OCI-LY3 (cell line): Measurements from ENCODE around the gene M1AP.

Experiments used
- H2AFZ ChIP-seq: fragments of 200-600, 300-600 bp; shearing (Covaris generic); 2 replicates; pipeline ENCODE4 v1.6.0; 2014; ENCODE audit warnings: antibody characterized with exemption, low read depth, low read length
- H3K27ac ChIP-seq: fragments of 200-600, 300-600 bp; sonication (generic); 2 replicates; pipeline ENCODE4 v1.5.1; 2014; ENCODE audit warnings: mild to moderate bottlenecking, low read length, moderate library complexity, mixed read lengths
- H3K27me3 ChIP-seq: fragments of 200-600, 300-600 bp; sonication (generic); 2 replicates; pipeline ENCODE4 v1.6.1; 2014; ENCODE audit warnings: low read depth, low read length, mixed read lengths
- H3K36me3 ChIP-seq: fragments of 200-600, 300-600 bp; sonication (generic); replicated peaks from 2 replicates; pipeline ENCODE3; 2014; ENCODE audit warnings: low read depth, low read length, mixed read lengths
- H3K4me1 ChIP-seq: fragments of 300-600, 200-600 bp; sonication (generic); 2 replicates; pipeline ENCODE4 v1.6.1; 2014; ENCODE audit warnings: low read length, mixed read lengths
- H3K4me2 ChIP-seq: fragments of 200-600, 300-600 bp; sonication (generic); 2 replicates; pipeline ENCODE4 v1.6.1; 2014; ENCODE audit warnings: low read length, mixed read lengths
- H3K4me3 ChIP-seq: fragments of 300-600, 200-600 bp; sonication (generic); 2 replicates; pipeline ENCODE4 v1.5.1; 2014; ENCODE audit warnings: antibody characterized with exemption, mild to moderate bottlenecking, low read length, moderate library complexity
- H3K79me2 ChIP-seq: fragments of 300-600, 200-600 bp; shearing (Covaris generic); 2 replicates; pipeline ENCODE4 v1.6.1; 2014; ENCODE audit warnings: mild to moderate bottlenecking, low read length, mixed read lengths
- H3K9ac ChIP-seq: fragments of 300-600, 200-600 bp; shearing (Covaris generic); 2 replicates; pipeline ENCODE4 v1.6.0; 2014; ENCODE audit warnings: mild to moderate bottlenecking, low read length, moderate library complexity
- H3K9me3 ChIP-seq: fragments of 200-600, 300-600 bp; shearing (Covaris generic); 2 replicates; pipeline ENCODE4 v1.6.1; 2014; ENCODE audit warnings: low read length, mixed read lengths; ENCODE audit not compliant: insufficient read depth
- H4K20me1 ChIP-seq: fragments of 200-600, 300-600 bp; sonication (generic); 2 replicates; pipeline ENCODE4 v1.6.1; 2016; ENCODE audit warnings: low read length, mixed read lengths; ENCODE audit not compliant: insufficient read depth
- CTCF ChIP-seq: fragments of 200-600, 300-600 bp; sonication (generic); IDR thresholded peaks from 2 replicates; pipeline ENCODE4 v1.5.1; 2014; ENCODE audit warnings: antibody characterized with exemption, low read length, low read depth
- EZH2phosphoT487 ChIP-seq: fragments of 200-600 bp; shearing (Covaris generic); IDR thresholded peaks from 2 replicates; pipeline ENCODE4 v1.6.1; 2018; ENCODE audit warnings: antibody characterized with exemption, mixed run types, low read depth

M1AP gene

GRCh38 chr2:74513605-74514367 is 134.3 kb downstream of the M1AP start:
- peak overlapping the region; percentile 81 for H3K4me2 ChIP-seq
- H3K4me3 ChIP-seq: peak overlapping the region; percentile 84
- peak overlapping the region; percentile 14; the same call in 1 of the 2 replicates for H3K27ac ChIP-seq
- TF ChIP-seq EZH2phosphoT487: no peak
- TF ChIP-seq CTCF: no peak
- no peaks in the 10 kb centered on the region for H3K9me3 ChIP-seq
- no peaks in the 10 kb centered on the region for H4K20me1 ChIP-seq
- peak overlapping the region; percentile 61 for H3K9ac ChIP-seq
- H3K4me1 ChIP-seq: peaks cover 10% of the 10 kb centered on the region
- H2AFZ ChIP-seq: peak overlapping the region; percentile 68; the same call in 1 of the 2 replicates
- no peaks in the 10 kb centered on the region for H3K36me3 ChIP-seq
- no peaks in the 10 kb centered on the region for H3K27me3 ChIP-seq
- H3K79me2 ChIP-seq: no peaks in the 10 kb centered on the region

GRCh38 chr2:74512744-74513604 is 135.2 kb downstream of the M1AP start:
- no peaks in the 10 kb centered on the region for H3K9me3 ChIP-seq
- H3K4me1 ChIP-seq: peaks cover 16% of the 10 kb centered on the region
- peak overlapping the region; percentile 84 for H3K4me3 ChIP-seq
- no peak overlapping the region; the same call in 1 of the 2 replicates for H3K27ac ChIP-seq
- no peak for TF ChIP-seq CTCF
- TF ChIP-seq EZH2phosphoT487: no peak
- H3K27me3 ChIP-seq: no peaks in the 10 kb centered on the region
- H4K20me1 ChIP-seq: no peaks in the 10 kb centered on the region
- H2AFZ ChIP-seq: no peak overlapping the region
- H3K79me2 ChIP-seq: no peaks in the 10 kb centered on the region
- peak overlapping the region; percentile 61 for H3K9ac ChIP-seq
- H3K4me2 ChIP-seq: peak overlapping the region; percentile 81
- no peaks in the 10 kb centered on the region for H3K36me3 ChIP-seq

DNA sequence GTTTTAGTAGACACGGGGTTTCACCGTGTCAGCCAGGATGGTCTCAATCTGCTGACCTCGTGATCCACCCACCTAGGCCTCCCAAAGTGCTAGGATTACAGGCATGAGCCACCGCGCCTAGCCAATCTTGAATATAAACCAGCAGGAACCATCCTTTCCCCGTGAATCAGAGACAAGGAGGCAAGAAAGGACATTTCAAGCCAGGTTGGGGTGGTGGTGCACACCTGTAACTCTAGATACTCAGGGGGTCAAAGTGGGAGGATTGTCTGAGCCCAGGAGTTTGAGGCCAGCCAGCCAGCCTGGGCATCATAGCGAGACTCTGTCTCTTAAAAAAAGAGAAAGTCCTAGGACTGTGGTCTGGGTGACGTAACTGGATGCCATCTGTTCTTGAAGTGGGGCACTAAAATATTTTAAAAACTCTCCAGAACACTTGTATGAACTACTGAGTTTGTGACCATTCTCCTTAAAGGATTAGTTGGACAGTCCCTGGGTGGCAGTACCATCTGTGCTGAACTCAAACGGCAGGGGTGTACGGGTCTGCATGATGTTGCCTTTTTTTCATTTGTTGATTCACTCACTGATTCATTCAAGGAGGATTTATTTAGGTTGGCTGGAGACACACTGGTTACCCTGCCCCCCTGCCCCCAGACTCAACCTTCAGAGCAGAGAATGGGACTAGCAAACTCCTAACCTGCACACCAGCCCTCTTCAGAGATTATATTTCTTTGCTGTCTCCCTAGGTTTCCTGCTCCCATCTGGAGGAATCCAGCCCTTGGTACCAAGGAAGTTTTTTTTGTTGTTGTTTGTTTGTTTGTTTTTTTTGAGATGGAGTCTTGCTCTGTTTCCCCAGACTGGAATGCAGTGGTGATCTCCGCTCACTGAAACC is 136.8 kb downstream of the M1AP start:
- no peak overlapping the region for H3K4me3 ChIP-seq
- peaks cover 7% of the 10 kb centered on the region for H3K79me2 ChIP-seq
- H3K27ac ChIP-seq: no peak overlapping the region
- no peaks in the 10 kb centered on the region for H3K27me3 ChIP-seq
- H3K36me3 ChIP-seq: no peaks in the 10 kb centered on the region
- no peak overlapping the region for H2AFZ ChIP-seq
- no peak overlapping the region for H3K4me2 ChIP-seq
- H3K9ac ChIP-seq: no peak overlapping the region
- TF ChIP-seq EZH2phosphoT487: no peak
- no peak for TF ChIP-seq CTCF
- H3K4me1 ChIP-seq: peaks cover 19% of the 10 kb centered on the region
- H3K9me3 ChIP-seq: no peaks in the 10 kb centered on the region
- H4K20me1 ChIP-seq: no peaks in the 10 kb centered on the region
